ENCODE data around the gene GPC3.

DNA sequence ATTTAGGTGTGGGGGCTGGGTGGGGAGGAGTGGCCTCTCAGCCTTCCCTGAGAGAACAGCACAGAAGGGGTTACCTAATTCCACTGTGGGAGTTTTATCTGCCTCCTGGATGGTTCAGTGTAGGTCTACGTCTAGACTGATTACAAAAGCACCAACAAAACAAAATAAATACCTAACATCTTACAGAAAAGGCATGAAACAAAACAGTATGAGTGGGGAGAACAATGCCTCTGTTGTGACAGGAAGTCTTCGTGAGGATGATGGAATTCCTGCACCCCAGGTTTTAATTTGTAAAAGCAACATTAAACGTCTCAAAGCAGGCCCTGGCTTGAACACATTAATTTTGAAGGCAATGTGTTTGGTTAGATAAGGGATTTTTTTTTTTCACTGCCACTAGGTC is 458.0 kb downstream of the GPC3 start:
- no peak for TF ChIP-seq CTCF (IDR thresholded peaks at IDR 0.05; ENCODE audit: low read length)
- TF ChIP-seq EZH2 (IDR thresholded peaks at IDR 0.05; ENCODE audit: borderline replicate concordance, low read length): no peak
